Mesendoderm (in vitro differentiated cells): ENCODE data around the gene STK26.

Source experiments
- DNase-seq: peaks from one replicate; pipeline ENCODE4 v3.0.0; 2013
- H2AK5ac ChIP-seq: 2 replicates; pipeline ENCODE4 v1.6.1; 2013; ENCODE audit warnings: low read length, inconsistent platforms
- H2BK120ac ChIP-seq: 2 replicates; pipeline ENCODE4 v1.6.1; 2013; ENCODE audit warnings: low read depth, mild to moderate bottlenecking, low read length, moderate library complexity, mixed read lengths
- H2BK15ac ChIP-seq: replicated peaks from 2 replicates; pipeline ENCODE4 v1.6.1; 2013; ENCODE audit warnings: low read depth, mild to moderate bottlenecking, moderate library complexity
- H2BK5ac ChIP-seq: 2 replicates; pipeline ENCODE4 v1.6.1; 2013; ENCODE audit warnings: low read length, inconsistent platforms
- H3K18ac ChIP-seq: 2 replicates; pipeline ENCODE4 v1.6.1; 2013; ENCODE audit warnings: mild to moderate bottlenecking, low read length, mixed read lengths
- H3K23ac ChIP-seq: one replicate; pipeline ENCODE4 v1.6.1; 2013; ENCODE audit warnings: low read length
- H3K27ac ChIP-seq: 2 replicates; pipeline ENCODE4 v1.5.1; 2013; ENCODE audit warnings: low read depth, mild to moderate bottlenecking, inconsistent platforms, low read length, moderate library complexity
- H3K27me3 ChIP-seq: 2 replicates; pipeline ENCODE4 v1.6.1; 2013; ENCODE audit warnings: low read length, control low read depth, mild to moderate bottlenecking, inconsistent platforms; ENCODE audit not compliant: insufficient read depth, poor library complexity
- H3K36me3 ChIP-seq: 2 replicates; pipeline ENCODE4 v1.6.1; 2013; ENCODE audit warnings: low read length, inconsistent platforms; ENCODE audit not compliant: control insufficient read depth, insufficient read depth
- H3K4ac ChIP-seq: one replicate; pipeline ENCODE4 v1.6.1; 2013; ENCODE audit warnings: low read depth, mild to moderate bottlenecking, low read length, moderate library complexity
- H3K4me1 ChIP-seq: 2 replicates; pipeline ENCODE4 v1.6.1; 2013; ENCODE audit warnings: low read depth, low read length, inconsistent platforms; ENCODE audit not compliant: control insufficient read depth
- H3K4me2 ChIP-seq: 2 replicates; pipeline ENCODE4 v1.6.1; 2013; ENCODE audit warnings: low read length
- H3K4me3 ChIP-seq: 2 replicates; pipeline ENCODE4 v1.5.1; 2013; ENCODE audit warnings: mild to moderate bottlenecking, low read length
- H3K56ac ChIP-seq: one replicate; pipeline ENCODE4 v1.6.1; 2013; ENCODE audit warnings: low read length
- H3K79me1 ChIP-seq: 2 replicates; pipeline ENCODE4 v1.6.1; 2013; ENCODE audit warnings: low read length, inconsistent platforms
- H3K79me2 ChIP-seq: 2 replicates; pipeline ENCODE4 v1.6.1; 2013; ENCODE audit warnings: mild to moderate bottlenecking, low read length; ENCODE audit not compliant: control insufficient read depth, insufficient read depth
- H3K9ac ChIP-seq: 2 replicates; pipeline ENCODE4 v1.6.1; 2013; ENCODE audit warnings: low read length, inconsistent platforms
- H4K5ac ChIP-seq: one replicate; pipeline ENCODE4 v1.6.1; 2013; ENCODE audit warnings: low read length
- H4K8ac ChIP-seq: one replicate; pipeline ENCODE4 v1.6.1; 2013; ENCODE audit warnings: low read depth, mild to moderate bottlenecking, control low read depth, low read length, moderate library complexity
- WGBS: extraction: QIAGEN DNeasy Blood & Tissue Kit; methylation state at CpG from one replicate; pipeline ENCODE4 v1.1.7; 2013; ENCODE audit warnings: low lambda C conversion rate, missing lambda C conversion rate; ENCODE audit not compliant: insufficient coverage; ENCODE audit errors: extremely low coverage; 5-methylcytosine and 5-hydroxymethylcytosine counted together

Gene STK26

DNA sequence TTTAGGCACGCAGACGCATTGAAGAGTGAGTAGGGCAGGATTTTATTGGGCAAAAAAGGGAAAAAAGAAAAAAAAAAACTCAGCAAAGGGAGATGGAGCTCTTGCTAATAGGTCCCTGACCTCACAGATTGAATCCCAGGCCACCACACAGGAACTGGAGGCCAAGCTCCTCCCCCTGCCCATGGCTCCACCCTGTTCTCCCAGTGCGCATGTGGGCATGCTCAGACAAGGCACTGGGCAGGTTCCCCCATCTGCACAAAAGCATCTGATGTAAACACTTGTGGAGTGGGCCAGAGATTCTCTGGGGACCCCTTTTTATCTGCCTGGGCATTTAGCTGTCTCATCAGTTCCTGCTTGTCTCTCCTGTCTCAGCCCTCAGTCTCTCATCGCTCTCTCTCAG, 95.3 kb downstream of the STK26 start:
- Histone ChIP-seq H2BK120ac (peak overlapping the region; percentile 28), H2BK5ac (no peak overlapping the region), H4K5ac (no peak overlapping the region), H3K4me3 (no peak overlapping the region), H3K4me2 (no peak overlapping the region), H3K79me1 (no peaks in the 10 kb centered on the region), H4K8ac (peak overlapping the region; percentile 28), H3K9ac (no peak overlapping the region), H2BK15ac (no peak overlapping the region), H3K18ac (peak overlapping the region; percentile 18), H3K36me3 (no peaks in the 10 kb centered on the region), H3K56ac (no peak overlapping the region), H3K4me1 (no peaks in the 10 kb centered on the region), H3K27me3 (no peaks in the 10 kb centered on the region), H3K79me2 (no peaks in the 10 kb centered on the region), H3K27ac (no peak overlapping the region), H3K23ac (no peak overlapping the region), H3K4ac (no peak overlapping the region), H2AK5ac (no peak overlapping the region)
- DNase-seq, result peak; percentile 13
- no CpG with 5 or more reads among the region's 4 CpGs for WGBS

DNA sequence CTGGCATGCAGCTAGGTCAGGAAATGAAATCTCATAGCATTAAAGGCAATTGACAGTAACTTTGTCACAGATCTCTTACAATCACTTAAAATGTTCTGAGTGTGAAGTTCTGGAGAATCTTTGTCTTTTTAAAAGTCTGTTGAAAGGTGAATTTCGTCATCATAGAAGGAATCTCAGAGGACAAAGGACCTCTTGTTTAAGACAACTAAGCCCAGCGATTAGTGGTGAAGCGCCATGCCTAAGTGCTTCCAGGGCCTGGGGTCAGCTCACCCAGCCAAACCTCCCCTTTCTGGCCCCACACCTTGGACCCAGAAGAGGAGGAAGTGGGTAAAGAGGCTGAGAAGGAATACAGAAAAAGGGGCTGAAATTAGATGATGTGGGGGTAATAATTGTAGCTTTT, 96.2 kb downstream of the STK26 start:
- peak overlapping the region; percentile 15 for H3K56ac ChIP-seq
- no peak overlapping the region for H3K4me3 ChIP-seq
- no peak overlapping the region for H3K23ac ChIP-seq
- H3K79me2 ChIP-seq, result no peaks in the 10 kb centered on the region
- peak; percentile 16 for DNase-seq
- H3K27ac ChIP-seq, result no peak overlapping the region
- no peak overlapping the region for H3K18ac ChIP-seq
- no peak overlapping the region for H4K8ac ChIP-seq
- no peaks in the 10 kb centered on the region for H3K79me1 ChIP-seq
- H3K4me2 ChIP-seq, result no peak overlapping the region
- H3K4ac ChIP-seq, result no peak overlapping the region
- H3K36me3 ChIP-seq, result no peaks in the 10 kb centered on the region
- H2BK15ac ChIP-seq, result no peak overlapping the region
- no peak overlapping the region for H3K9ac ChIP-seq
- peak overlapping the region; percentile 45 for H2BK120ac ChIP-seq
- H3K4me1 ChIP-seq, result no peaks in the 10 kb centered on the region
- H3K27me3 ChIP-seq, result no peaks in the 10 kb centered on the region
- no peak overlapping the region for H2BK5ac ChIP-seq
- no peak overlapping the region for H4K5ac ChIP-seq
- no peak overlapping the region for H2AK5ac ChIP-seq
- WGBS, result no CpG with 5 or more reads among the region's 3 CpGs

DNA sequence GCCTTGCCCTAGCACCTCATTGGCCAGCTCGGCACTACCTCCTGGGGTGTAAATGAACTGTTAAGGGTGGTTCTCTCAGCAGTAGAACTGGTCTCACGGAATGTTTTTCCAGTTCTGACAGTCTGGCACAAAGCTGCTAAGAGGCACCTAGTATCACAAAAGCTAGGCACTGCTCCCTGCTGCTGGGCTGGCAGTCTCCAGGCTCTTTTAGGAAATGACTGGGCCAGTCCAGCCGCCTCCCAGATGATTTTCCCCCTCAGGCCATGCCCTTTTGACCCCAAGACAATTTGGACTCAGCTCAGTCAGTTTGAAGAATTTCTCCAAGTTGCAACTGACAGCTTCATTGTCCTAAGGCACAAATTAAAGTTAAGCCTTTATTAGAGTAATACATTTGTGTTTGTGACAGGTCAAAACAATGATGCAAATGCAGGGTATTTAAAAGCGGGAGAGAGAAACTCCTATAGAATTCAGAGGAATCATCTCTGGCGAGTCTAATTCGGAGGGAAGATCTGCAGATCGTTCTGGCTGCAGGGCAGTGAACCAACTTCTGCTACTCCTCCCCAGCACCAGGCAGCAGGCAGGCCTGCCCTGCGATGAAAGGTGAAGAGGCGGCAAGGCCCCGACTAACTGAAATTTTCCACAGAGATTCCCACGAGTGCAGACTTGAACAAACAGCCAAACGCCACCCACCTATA, 96.9 kb downstream of the STK26 start:
- Histone ChIP-seq H3K4me2 (no peak overlapping the region), H3K36me3 (no peaks in the 10 kb centered on the region), H3K27ac (peak overlapping the region; percentile 73), H2BK120ac (peak overlapping the region; percentile 45), H3K79me2 (no peaks in the 10 kb centered on the region), H3K56ac (peak overlapping the region; percentile 56), H3K79me1 (no peaks in the 10 kb centered on the region), H3K23ac (no peak overlapping the region), H3K4ac (no peak overlapping the region), H4K5ac (no peak overlapping the region), H3K18ac (no peak overlapping the region), H3K27me3 (no peaks in the 10 kb centered on the region), H4K8ac (no peak overlapping the region), H3K4me1 (no peaks in the 10 kb centered on the region), H2BK15ac (no peak overlapping the region), H2BK5ac (no peak overlapping the region), H2AK5ac (no peak overlapping the region), H3K4me3 (no peak overlapping the region), H3K9ac (no peak overlapping the region)
- no CpG with 5 or more reads among the region's 12 CpGs for WGBS
- peak; percentile 55 for DNase-seq

DNA sequence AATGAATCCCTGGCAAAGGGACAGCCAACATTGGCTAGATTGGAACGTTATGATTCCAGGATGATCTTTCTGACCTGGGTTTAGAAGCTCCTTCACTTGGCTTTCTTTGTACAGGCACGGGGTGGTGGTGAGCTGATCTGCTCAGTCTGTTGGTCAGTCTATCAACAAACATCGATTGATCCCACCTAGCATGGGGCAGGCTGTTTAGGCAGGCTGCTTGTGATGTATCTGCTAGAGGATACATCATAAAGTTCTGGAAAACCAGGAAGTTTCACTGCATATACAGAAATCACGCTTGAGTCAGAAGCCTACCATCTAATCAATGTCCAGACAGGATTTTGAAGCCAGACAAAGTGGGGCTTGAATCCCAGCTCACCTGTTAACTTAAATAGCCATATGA, 97.8 kb downstream of the STK26 start:
- H3K23ac ChIP-seq, result no peak overlapping the region
- no peak overlapping the region for H3K4me2 ChIP-seq
- H3K79me1 ChIP-seq, result no peaks in the 10 kb centered on the region
- H2BK15ac ChIP-seq, result no peak overlapping the region
- H3K27ac ChIP-seq, result no peak overlapping the region
- no peak overlapping the region for H3K18ac ChIP-seq
- H3K4me1 ChIP-seq, result no peaks in the 10 kb centered on the region
- H2BK120ac ChIP-seq, result no peak overlapping the region
- no peaks in the 10 kb centered on the region for H3K79me2 ChIP-seq
- H4K8ac ChIP-seq, result no peak overlapping the region
- H3K4me3 ChIP-seq, result no peak overlapping the region
- H3K27me3 ChIP-seq, result no peaks in the 10 kb centered on the region
- no peak for DNase-seq
- no peak overlapping the region for H3K9ac ChIP-seq
- no peak overlapping the region for H3K4ac ChIP-seq
- H3K36me3 ChIP-seq, result no peaks in the 10 kb centered on the region
- H2AK5ac ChIP-seq, result no peak overlapping the region
- no peak overlapping the region for H4K5ac ChIP-seq
- no peak overlapping the region for H2BK5ac ChIP-seq
- WGBS, result no CpG with 5 or more reads among the region's 4 CpGs
- H3K56ac ChIP-seq, result no peak overlapping the region
